ENCODE results near the gene CUEDC2.

Gene CUEDC2

GRCh38 chr10:102455893-102456471 lies 23.6 kb upstream of the CUEDC2 start (continued):
- TF ChIP-seq PATZ1 (tag by site-specific recombination; IDR thresholded peaks at IDR 0.05) (peak; percentile 81), ZBTB21 (tag by site-specific recombination; IDR thresholded peaks at IDR 0.05) (peak; percentile 49; the same call in 1 of the 2 replicates), WT1 (tag by site-specific recombination; IDR thresholded peaks at IDR 0.05) (no peak), ZNF10 (tag by site-specific recombination; IDR thresholded peaks at IDR 0.05) (no peak), ZNF792 (tag by site-specific recombination; IDR thresholded peaks at IDR 0.05) (no peak), ATF2 (tag by site-specific recombination; IDR thresholded peaks at IDR 0.05; ENCODE audit: low read depth) (peak; percentile 71), ZNF426 (tag by site-specific recombination; IDR thresholded peaks at IDR 0.05) (no peak), ZNF513 (tag by site-specific recombination; IDR thresholded peaks at IDR 0.05) (no peak), OSR2 (tag by site-specific recombination; IDR thresholded peaks at IDR 0.05) (peak; percentile 47), ZNF423 (tag by site-specific recombination; IDR thresholded peaks at IDR 0.05) (no peak), ZNF26 (tag by site-specific recombination; IDR thresholded peaks at IDR 0.05) (no peak), ZNF677 (tag by site-specific recombination; IDR thresholded peaks at IDR 0.05) (no peak), ZEB2 (tag by site-specific recombination; IDR thresholded peaks at IDR 0.05) (peak; percentile 97), ZNF239 (tag by site-specific recombination; IDR thresholded peaks at IDR 0.05) (no peak), ZNF600 (tag by site-specific recombination; IDR thresholded peaks at IDR 0.05) (peak; percentile 86), ZFP69B (tag by site-specific recombination; IDR thresholded peaks at IDR 0.05) (peak; percentile 88), GLI4 (tag by site-specific recombination; IDR thresholded peaks at IDR 0.05) (no peak), ZNF623 (tag by site-specific recombination; IDR thresholded peaks at IDR 0.05) (peak; percentile 22; the same call in 1 of the 2 replicates), ZNF549 (tag by site-specific recombination; IDR thresholded peaks at IDR 0.05) (no peak), ZNF692 (tag by site-specific recombination; IDR thresholded peaks at IDR 0.05) (peak; percentile 84), ZNF366 (tag by site-specific recombination; conservative IDR thresholded peaks at IDR 0.05) (peak; percentile 71), PRDM1 (tag by site-specific recombination; IDR thresholded peaks at IDR 0.05) (no peak), ZNF404 (tag by site-specific recombination; IDR thresholded peaks at IDR 0.05) (no peak), ZNF629 (tag by site-specific recombination; IDR thresholded peaks at IDR 0.05) (peak; percentile 76), ZBTB10 (tag by site-specific recombination; IDR thresholded peaks at IDR 0.05) (peak; percentile 54; the same call in 1 of the 2 replicates), ZNF184 (tag by site-specific recombination; IDR thresholded peaks at IDR 0.05) (no peak)
